Measurements from ENCODE around the gene GALNT9.
"Not testable (repeated sequence)": the region's sequence is repeated elsewhere in the genome, so short reads cannot be mapped to it uniquely, and the experiment has no call there.

GALNT9 gene

GRCh38 chr12:132248453-132249167 lies 80.8 kb downstream of the GALNT9 start:
- DNase-seq = no peak

DNA sequence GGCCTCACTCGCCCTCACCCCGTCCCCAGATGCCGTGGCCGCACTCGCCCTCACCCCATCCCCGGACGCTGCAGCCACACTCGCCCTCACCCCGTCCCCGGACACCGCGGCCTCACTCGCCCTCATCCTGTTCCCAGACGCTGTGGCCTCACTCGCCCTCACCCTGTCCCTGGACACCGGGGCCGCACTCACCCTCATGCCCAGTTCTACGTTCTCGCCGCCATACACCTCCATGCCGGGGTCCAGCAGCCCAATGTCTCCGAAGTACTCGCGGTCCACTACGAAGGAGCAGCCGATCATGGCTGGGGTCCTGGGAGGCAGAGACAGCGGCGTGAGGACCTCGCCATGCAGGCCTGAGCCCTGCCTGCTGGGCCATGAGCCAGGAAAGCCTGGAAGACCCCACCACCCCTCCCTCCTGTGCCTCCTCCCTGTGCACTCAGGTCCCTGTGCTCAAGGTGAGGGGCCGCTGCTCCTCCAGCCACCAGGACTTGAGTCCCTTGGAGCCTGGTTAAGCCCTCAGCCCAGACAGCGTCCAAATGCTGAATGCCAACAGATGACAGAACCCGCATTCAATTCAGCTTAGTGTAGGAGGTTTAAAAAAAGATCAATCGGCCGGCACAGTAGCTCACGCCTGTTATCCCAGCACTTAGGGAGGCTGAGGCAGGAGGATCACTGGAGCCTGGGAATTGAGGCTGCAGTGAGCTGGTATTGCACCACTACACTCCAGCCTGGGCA lies 81.5 kb downstream of the GALNT9 start:
- no peak for DNase-seq

DNA sequence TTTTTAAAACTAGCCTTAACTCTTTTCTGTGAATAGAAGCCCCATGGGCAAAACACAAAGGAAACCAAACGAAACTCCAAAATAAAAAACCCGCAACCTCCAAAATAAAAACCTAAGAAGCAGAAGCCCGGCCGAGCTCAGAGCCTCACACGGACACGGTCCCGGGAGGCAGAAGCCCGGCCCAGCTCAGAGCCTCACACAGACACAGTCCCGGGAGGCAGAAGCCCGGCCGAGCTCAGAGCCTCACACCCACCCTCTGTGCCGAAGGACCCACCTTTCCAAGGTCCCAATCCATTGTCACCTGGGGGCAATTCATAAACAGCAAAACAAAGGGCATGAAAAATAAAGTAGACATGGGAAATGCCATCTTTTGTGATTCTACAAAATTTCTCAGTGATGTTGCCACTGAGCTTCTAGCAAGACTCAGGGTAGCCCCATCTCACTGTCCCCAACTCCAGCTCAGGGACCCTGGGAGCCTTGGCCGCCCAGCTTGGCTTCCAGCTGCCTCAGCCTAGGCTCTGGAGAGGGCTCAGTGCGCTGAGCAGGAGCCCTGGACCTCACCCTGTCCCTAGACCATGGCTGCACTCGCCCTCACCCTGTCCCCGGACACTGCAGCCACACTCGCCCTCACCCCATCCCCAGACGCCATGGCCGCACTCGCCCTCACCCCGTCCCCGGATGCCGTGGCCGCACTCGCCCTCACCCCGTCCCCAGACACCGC lies 82.2 kb downstream of the GALNT9 start:
- no peak for DNase-seq

GRCh38 chr12:132245521-132246101 lies 83.8 kb downstream of the GALNT9 start:
- no peak for DNase-seq

- no peak for DNase-seq
Measured at GRCh38 chr12:132244724-132245295, 84.6 kb downstream of the GALNT9 start.

DNA sequence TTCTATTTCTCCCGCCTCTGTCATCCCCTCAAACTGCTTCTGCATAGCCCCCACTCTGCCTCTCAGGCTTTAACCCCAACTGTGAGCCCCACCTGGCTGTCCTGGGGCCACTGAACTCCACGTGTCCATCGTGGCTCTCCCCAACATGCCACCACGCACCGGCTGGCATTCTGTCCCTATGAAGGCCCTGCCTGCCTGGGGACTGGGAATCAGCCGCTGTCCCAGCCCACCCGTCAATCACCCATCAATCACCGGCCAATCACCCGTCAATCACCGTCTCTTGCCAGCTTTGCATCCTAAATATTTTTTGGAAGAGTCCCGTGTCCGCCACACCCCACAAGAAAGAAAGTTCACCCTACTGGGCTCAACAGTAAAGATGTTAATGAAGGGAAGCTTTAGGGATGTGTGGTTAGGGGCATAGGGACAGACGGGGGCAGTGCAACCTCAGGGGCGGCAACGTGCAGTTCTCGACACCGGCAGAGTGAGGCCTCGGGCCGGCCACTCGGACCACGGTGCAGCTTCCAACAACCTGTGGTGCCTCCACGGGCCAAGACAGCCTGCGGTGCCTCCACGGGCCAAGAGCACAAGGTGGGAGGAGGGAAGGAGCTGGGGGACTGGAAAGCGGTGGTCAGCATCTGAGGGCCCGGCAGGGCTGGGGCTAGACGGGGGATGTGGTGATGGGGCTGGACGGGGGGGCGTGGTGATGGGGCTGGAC lies 85.6 kb downstream of the GALNT9 start:
- DNase-seq = no peak

DNA sequence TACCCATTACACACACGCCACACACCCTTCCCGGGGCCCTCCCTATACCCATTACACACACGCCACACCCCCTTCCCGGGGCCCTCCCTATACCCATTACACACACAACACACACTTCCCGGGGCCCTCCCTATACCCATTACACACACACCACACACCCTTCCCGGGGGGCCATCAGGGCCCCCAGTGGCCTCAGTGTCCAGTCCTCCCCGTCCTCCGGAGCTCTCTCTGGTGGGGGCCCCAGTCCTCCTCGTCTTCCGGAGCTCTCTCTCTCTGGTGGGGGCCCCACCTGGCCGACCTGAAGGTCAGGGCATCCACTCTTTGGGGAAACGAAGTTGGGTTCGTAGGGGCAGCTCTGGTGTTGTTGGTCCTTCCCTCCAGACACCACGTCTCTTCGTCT lies 86.2 kb downstream of the GALNT9 start:
- DNase-seq = not testable (repeated sequence)

- DNase-seq = not testable (repeated sequence)
Measured at GRCh38 chr12:132240669-132241007, 88.8 kb downstream of the GALNT9 start.

DNA sequence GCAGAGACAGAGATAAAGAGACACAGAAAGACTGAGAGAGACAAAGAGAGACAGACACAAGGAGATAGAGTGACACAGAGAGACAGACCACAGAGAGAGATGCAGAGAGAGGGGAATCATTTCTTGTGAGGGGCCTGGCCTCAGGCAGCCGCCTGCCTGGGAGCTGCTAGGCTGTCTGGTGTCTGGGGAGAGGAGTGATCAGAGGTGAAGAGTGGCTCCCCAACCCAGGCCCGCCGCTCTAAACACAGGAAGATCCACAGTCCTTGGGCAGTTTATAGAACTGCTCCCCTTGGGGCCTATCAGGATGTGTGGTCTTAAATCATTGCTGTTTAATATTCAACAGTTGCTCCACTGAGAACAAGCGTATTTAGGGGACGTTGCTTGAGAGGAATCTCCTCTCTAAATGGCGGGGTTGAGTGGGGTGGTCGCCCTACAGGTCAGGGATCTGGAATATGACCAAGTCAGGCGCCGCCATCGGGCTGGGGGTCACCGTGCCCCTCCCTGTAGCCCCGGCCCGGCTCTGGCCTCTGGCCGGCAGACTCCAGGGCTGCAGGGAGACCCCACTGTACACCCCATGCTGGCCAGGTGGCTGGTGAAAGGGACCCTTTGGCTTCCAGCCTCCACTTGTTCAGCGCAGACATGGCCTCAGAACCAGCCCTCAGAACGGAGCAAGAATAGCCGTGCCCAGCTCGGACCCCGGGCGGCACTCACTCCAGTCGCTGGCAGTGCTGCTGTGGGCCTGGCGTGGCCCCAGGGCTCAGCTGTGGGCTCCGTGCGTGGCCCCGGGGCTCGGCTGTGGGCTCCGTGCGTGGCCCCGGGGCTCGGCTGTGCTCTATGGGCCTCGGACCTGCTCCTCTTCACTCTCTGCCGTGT lies 89.4 kb downstream of the GALNT9 start:
- no peak for DNase-seq

- no peak for DNase-seq
Measured at GRCh38 chr12:132239392-132239791, 90.0 kb downstream of the GALNT9 start.

- DNase-seq = no peak
Measured at GRCh38 chr12:132238884-132239283, 90.5 kb downstream of the GALNT9 start.

- no peak for DNase-seq
Measured at GRCh38 chr12:132238488-132238854, 90.9 kb downstream of the GALNT9 start.

DNA sequence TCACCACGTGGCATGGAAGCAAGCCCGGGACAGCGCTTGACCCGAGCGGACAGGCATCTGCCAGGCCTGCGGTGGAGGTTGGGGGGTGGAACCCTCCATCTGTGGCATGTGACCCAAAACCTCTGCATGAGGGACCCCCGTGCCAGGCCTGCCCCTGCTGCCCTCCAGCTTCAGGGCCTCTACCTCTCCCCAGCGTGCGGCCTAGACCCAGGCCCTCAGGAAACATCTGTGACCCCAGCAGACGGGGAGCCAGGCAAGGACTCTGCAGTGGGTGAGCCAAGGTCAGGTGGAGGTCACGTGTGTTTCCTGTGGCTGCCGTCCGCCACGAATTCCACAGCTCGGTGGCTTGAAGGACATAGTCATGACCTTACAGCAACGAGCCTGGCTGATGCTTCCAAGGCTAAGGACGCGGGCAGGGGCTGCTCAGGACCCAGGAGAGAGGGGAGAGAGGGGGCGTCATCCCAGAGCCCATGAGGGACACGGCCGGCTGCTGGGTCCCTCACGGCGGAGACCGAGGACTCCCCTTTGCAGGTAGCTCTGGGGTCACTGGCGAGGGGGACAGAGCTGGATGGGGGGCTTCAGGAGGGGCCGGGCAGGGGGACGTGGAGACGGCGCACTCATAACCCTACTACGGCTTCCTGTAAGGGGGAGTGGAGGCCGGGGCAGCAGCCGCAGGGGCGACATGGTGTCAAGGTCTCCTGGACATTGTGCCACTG lies 91.5 kb downstream of the GALNT9 start:
- DNase-seq = no peak

GRCh38 chr12:132236930-132237771 lies 92.2 kb downstream of the GALNT9 start:
- DNase-seq = no peak

DNA sequence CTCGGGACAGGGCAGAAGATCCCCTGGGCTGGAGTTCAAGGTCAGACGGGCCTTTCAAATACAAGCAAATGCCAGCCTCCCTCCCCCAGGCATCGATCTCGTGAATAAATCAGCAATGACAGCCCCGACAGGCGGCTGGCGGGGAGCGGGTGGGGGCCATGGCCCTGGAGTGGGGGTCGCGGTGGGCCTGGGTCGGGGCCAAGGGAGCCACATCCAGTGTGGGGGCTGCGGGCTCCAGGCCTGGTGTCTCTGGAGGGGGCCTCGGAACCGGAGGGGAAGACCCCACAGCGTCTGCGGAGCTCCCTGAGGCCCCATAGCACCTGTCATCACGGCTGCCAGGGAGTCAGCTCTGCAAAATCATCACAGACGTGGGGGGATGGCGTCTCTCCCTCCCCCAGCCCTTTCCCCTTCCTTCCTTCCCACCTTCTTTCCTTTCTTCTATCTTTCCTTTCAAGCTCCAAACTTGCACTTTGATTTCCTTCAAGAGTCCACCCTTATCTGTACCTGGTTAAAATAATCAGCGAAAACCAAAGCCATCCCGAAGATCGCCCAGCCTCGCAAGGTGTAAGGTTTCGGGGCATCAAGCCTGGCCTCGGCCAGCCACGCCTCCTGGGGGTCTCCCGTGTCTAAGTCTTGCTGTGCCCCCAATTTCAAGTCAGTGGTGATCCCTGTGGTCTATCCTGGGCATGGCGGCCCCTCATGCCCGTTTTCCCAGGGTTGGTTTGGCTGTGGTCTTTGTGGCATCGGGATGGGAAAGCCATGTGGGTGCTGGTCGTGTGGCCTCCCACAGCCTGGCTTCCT lies 93.1 kb downstream of the GALNT9 start:
- no peak for DNase-seq

DNA sequence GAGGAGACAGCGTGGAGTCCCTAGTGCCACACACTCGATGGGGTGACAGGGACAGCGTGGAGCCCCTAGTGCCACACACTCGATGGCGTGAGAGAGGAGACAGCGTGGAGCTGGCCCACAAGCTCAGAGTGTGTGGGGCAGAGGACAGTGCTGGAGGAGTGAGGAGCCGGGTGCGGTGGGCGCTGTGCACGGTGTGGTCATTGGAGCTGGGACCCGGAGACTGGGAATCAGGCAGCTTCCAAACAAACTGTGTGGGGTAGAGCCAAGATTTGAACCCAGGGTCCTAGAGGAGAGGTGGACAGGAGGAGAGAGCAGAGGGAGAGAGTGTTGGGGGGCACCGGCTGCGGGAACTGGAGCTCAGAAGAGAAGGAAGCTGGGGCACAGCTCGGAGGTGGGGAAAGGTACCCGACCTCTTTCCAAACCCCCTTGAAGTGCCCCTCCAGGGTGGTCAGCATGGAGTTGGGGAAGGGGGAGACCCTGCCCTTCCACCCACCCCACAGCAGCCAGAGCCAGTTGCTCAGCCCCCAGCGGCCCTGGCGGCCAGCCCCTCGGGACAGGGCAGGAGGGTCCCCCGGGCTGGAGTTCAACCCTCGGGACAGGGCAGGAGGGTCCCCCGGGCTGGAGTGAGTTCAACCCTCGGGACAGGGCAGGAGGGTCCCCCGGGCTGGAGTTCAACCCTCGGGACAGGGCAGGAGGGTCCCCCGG lies 94.1 kb downstream of the GALNT9 start:
- no peak for DNase-seq

DNA sequence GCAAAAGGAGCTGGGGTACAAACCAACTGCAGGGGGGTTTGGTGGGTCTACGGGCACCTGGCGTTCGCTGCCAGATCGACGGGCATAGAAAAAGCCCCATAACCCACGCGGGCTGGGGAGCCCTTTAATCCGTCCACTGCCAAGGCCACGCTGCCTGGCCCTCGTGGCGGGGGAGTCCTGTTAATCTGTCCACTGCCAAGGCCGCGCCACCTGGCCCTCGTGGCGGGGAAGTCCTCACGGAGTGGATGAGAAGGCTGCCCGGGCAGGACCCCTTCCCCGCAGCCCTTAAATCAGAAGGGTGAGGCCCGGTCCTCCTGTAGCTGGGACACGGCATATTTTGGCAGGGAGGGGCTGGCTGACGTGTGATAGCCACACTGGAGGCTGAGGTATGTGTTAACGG lies 99.0 kb downstream of the GALNT9 start:
- DNase-seq = no peak

DNA sequence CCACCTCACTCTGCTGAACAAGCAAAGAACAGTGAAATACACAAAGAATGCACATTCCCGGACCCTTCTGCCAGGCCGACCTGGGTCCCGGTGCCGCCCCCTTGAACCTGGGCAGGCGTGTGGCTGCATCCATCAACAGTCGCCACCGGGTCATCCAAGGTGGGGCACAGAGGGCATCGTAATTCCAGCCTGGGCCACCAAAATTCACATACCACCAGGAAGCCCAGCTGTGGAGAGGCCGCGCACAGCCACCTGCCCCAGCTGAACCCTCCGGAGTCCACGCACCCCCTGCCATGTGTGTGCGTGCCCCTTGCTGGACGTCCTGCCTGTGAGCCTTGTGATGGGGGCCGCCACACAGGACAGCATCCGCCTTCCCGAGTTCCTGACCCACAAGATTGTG lies 99.5 kb downstream of the GALNT9 start:
- DNase-seq = no peak

Data from HCEC 1CT (cell line).